Subcutaneous adipose tissue (tissue), 4 donors: ENCODE results near the gene TMEM63B. TPM values are rescaled to one million over a fixed set of nuclear protein-coding genes. Genes with fewer than 3 reads are reported as not detected.

Experiments used
- total RNA-seq, 4 donors: library from RNA; depleted of rRNA; stranded (reverse); fragments of >200 nt; gene quantifications; one replicate each; pipeline ENCODE4 v1.1.0, GENCODE V29; 2016
- TF ChIP-seq, protein P1 (sequence below): fragments of 450-650 bp; IDR thresholded peaks from one replicate; pipeline ENCODE4 v1.5.1; 2016; ENCODE audit warnings: low read depth, mild to moderate bottlenecking, control low read depth, antibody characterized with exemption, moderate library complexity

Gene TMEM63B
- total RNA-seq, 4 donors from 2014 or later = 11.9 to 15.3 (median 14.9) TPM

DNA sequence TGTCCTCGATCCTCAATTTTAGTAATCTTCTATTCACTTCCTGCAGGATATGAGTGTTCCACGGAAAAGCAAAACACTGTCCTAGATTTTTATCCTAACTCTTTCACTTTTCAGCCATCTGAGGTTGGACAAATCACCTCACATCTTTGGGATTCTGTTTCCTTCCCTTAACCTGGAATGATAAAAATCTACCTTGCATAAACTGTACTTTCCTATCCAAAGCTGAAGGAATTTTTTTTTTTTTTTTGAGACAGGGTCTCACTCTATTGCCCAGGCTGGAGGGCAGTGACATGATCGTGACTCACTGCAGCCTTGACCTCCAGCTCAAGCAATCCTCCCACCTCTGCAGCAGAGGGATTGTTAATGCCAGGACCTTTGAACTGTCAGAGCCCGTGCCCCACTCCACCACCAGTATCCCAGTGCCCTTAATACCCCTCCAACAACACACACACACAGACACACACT, 51.8 kb downstream of the TMEM63B start:
- TF ChIP-seq, protein P1, sequence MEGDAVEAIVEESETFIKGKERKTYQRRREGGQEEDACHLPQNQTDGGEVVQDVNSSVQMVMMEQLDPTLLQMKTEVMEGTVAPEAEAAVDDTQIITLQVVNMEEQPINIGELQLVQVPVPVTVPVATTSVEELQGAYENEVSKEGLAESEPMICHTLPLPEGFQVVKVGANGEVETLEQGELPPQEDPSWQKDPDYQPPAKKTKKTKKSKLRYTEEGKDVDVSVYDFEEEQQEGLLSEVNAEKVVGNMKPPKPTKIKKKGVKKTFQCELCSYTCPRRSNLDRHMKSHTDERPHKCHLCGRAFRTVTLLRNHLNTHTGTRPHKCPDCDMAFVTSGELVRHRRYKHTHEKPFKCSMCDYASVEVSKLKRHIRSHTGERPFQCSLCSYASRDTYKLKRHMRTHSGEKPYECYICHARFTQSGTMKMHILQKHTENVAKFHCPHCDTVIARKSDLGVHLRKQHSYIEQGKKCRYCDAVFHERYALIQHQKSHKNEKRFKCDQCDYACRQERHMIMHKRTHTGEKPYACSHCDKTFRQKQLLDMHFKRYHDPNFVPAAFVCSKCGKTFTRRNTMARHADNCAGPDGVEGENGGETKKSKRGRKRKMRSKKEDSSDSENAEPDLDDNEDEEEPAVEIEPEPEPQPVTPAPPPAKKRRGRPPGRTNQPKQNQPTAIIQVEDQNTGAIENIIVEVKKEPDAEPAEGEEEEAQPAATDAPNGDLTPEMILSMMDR = no peak

DNA sequence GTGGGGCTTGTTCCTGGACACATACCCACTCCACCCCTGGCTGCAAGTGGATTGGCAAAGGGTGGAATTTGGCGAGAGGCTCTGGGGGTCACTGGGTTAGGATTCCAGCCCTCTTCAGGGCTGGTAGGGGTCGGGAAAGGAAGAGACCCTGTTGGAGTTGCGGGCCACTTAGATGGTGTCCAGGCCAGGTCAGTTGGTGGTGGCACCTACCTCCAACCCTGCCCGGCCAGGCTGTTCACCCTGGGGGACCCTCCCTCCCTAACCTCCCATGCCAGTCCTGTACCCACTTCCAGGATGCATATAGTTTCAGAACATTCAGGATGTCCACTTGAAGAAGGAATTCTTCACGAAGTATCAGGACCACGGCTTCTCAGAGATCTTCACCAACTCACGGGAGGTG, 52.3 kb downstream of the TMEM63B start:
- TF ChIP-seq, protein P1 = no peak

DNA sequence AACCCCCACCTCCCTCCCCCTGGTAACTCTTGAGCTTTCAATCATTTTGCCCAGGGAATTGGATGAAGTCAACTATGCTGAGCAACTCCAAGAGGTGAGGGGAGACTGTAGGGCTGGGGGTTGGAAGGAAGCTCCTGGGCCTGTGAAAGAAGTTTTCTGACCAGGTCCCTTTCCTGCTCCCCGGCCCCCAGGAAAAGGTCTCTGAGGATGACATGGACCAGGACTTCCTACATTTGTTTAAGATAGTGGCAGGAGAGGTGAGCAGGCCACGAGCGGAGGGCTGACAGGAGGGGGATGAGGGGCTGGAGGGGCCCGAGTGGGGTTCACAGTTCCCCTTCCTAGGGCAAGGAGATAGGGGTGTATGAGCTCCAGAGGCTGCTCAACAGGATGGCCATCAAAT, 53.1 kb downstream of the TMEM63B start:
- TF ChIP-seq, protein P1 = no peak

DNA sequence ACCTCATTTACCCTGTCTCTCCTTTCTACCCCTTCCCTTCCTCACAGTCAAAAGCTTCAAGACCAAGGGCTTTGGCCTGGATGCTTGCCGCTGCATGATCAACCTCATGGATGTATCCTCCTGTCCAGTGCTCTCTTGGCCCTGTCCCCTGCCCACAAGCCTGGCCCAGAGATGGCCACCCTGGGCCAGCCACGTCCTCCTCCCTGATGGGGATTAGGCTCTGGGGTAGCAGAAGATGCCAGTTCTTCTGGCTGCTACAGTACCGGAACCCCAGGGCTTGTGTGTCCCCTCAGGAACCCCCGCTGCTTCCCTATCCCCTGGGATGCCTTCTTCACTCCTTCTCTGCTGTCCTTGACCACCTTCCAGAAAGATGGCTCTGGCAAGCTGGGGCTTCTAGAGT, 53.5 kb downstream of the TMEM63B start:
- TF ChIP-seq, protein P1 = no peak

DNA sequence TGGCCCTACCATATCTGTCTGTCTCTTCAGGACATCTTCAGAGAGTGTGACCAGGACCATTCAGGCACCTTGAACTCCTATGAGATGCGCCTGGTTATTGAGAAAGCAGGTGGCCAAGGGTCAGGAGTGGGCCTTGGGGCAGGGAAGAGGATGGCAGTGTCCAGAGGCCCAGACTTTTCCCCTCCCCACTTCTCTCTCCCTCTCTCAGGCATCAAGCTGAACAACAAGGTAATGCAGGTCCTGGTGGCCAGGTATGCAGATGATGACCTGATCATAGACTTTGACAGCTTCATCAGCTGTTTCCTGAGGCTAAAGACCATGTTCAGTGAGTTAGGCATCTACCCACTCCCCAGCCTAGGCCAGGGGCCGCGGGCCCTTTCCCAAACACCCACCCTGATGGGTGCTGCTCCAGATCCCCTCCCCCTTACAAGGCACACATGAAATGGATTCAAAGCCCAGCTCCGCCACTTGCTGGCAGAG, 55.6 kb downstream of the TMEM63B start:
- TF ChIP-seq, protein P1 = no peak

DNA sequence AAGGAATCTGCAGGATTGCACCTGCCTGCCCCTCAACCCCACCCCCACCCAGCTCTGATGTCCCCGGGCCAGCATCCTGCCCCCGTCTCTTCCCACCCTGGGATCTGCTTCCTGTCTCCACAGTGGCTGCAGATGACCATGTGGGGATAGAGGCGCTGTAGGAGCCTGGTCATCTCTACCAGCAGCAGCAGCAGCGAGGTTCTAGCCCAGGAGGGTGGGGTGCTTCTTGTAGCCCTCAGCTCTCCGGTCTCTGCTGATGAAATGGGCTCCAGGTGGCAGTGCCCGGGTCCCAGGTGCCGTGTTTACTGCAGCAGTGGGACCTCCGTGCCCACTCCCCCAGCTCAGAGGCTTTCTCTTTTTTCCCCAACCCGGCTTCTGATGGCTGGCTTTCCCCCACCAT, 56.4 kb downstream of the TMEM63B start:
- TF ChIP-seq, protein P1 = no peak

DNA sequence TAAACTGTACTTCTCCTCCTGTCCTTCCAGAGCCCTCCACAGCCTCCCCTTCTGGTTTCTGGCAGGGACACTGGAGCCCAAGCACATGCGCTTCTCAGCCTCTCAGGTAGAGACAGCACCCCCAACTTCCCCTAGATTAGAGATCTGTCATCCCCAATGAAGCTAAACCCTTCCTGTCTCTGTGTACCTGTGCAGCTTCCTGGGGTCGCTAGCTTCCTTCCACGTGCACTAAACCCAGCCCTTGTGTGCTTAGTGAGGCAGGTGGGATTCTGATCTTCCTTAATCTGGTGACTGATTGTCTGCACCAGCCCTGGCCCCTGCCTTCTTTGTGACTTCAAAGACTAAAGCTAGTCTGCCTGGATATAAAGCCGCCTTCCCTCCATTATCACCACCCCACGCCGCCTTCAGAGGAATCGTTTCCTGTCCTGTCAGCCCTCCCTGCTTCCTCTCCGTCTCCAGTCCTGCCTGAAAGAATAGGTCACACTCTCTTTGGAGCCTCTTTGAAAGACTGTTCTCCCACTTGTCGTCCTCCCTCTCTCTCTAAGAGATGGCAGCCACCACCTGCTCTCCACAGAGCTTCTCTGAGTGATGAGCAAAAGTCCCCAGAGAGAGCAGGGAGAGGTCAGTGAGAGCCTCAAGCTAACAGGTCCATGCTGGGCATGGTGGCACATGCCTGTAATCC, 58.7 kb downstream of the TMEM63B start:
- TF ChIP-seq, protein P1 = no peak
